HepG2 (cell line): ENCODE results near the gene SMPD3. TPM values are rescaled to one million over a fixed set of nuclear protein-coding genes. Genes with fewer than 3 reads are reported as not detected.
A peak's percentile ranks its signal among the peaks of the same experiment; 100 is the strongest.

ENCODE experiments used
- ATRX ChIP-seq: sonication (generic); formaldehyde crosslinking; IDR thresholded peaks from 2 replicates; pipeline ENCODE4 v1.4.0; 2020; ENCODE audit warnings: missing genetic modification reagents, borderline replicate concordance
- BATF2 ChIP-seq: sonication (generic); formaldehyde crosslinking; IDR thresholded peaks from 2 replicates; pipeline ENCODE4 v1.8.0; 2022; ENCODE audit warnings: mild to moderate bottlenecking, missing genetic modification reagents, moderate library complexity
- CENPBD1 ChIP-seq: sonication (generic); formaldehyde crosslinking; IDR thresholded peaks from 2 replicates; pipeline ENCODE4 v1.8.0; 2022; ENCODE audit warnings: missing genetic modification reagents, low read depth, mild to moderate bottlenecking, borderline replicate concordance
- FUBP1 ChIP-seq: sonication (generic); formaldehyde crosslinking; IDR thresholded peaks from 2 replicates; pipeline ENCODE4 v1.5.1; 2020; ENCODE audit warnings: missing genetic modification reagents, mild to moderate bottlenecking, borderline replicate concordance
- HNF1B ChIP-seq: sonication (generic); formaldehyde crosslinking; IDR thresholded peaks from 2 replicates; pipeline ENCODE4 v1.5.1; 2020; ENCODE audit warnings: mild to moderate bottlenecking, moderate library complexity, missing genetic modification reagents
- KDM2A ChIP-seq: sonication (generic); formaldehyde crosslinking; IDR thresholded peaks from 2 replicates; pipeline ENCODE4 v1.4.0; 2020; ENCODE audit warnings: low read depth, missing genetic modification reagents, borderline replicate concordance
- NCOA2 ChIP-seq: sonication (generic); formaldehyde crosslinking; IDR thresholded peaks from 2 replicates; pipeline ENCODE4 v1.8.0; 2022; ENCODE audit warnings: inconsistent platforms
- NR1H2 ChIP-seq: sonication (generic); formaldehyde crosslinking; IDR thresholded peaks from 2 replicates; pipeline ENCODE4 v1.8.1; 2022; ENCODE audit warnings: low read depth, missing genetic modification reagents, borderline replicate concordance
- PHB2 ChIP-seq: fragments of 450-650 bp; IDR thresholded peaks from 2 replicates; pipeline ENCODE4 v1.6.1; 2018; ENCODE audit not compliant: partially characterized antibody
- PRDM10 ChIP-seq: sonication (generic); formaldehyde crosslinking; IDR thresholded peaks from 2 replicates; pipeline ENCODE4 v1.4.0; 2020; ENCODE audit warnings: low read depth, missing genetic modification reagents
- SNAI1 ChIP-seq: sonication (generic); formaldehyde crosslinking; IDR thresholded peaks from 2 replicates; pipeline ENCODE4 v1.5.0; 2020; ENCODE audit warnings: mild to moderate bottlenecking, missing genetic modification reagents, borderline replicate concordance
- TEAD2 ChIP-seq: sonication (generic); formaldehyde crosslinking; IDR thresholded peaks from 2 replicates; pipeline ENCODE4 v1.9.0; 2021; ENCODE audit warnings: missing genetic modification reagents
- ZFP1 ChIP-seq: IDR thresholded peaks from 2 replicates; pipeline ENCODE4 v1.6.1; 2016
- ZNF264 ChIP-seq: sonication (generic); formaldehyde crosslinking; IDR thresholded peaks from 2 replicates; pipeline ENCODE4 v1.4.0; 2020; ENCODE audit warnings: missing genetic modification reagents
- ZNF274 ChIP-seq: sonication (generic); formaldehyde crosslinking; IDR thresholded peaks from 2 replicates; pipeline ENCODE4 v1.5.1; 2020; ENCODE audit warnings: mild to moderate bottlenecking, missing genetic modification reagents
- ZNF3 ChIP-seq: IDR thresholded peaks from 2 replicates; pipeline ENCODE4 v1.7.0; 2017; ENCODE audit warnings: inconsistent platforms
- ZNF564 ChIP-seq: sonication (generic); formaldehyde crosslinking; IDR thresholded peaks from 2 replicates; pipeline ENCODE4 v1.8.1; 2023; ENCODE audit warnings: mild to moderate bottlenecking, missing genetic modification reagents
- ZNF572 ChIP-seq: sonication (generic); formaldehyde crosslinking; IDR thresholded peaks from 2 replicates; pipeline ENCODE4 v1.5.1; 2020; ENCODE audit warnings: mild to moderate bottlenecking, missing genetic modification reagents
- ZNF639 ChIP-seq: conservative IDR thresholded peaks from 2 replicates; pipeline ENCODE4 v1.6.1; 2018; ENCODE audit warnings: missing genetic modification reagents
- ZNF7 ChIP-seq: IDR thresholded peaks from 2 replicates; pipeline ENCODE4 v1.6.1; 2016; ENCODE audit warnings: missing biosample characterization, missing genetic modification reagents
- ZNF780A ChIP-seq: sonication (generic); formaldehyde crosslinking; IDR thresholded peaks from 2 replicates; pipeline ENCODE4 v1.8.0; 2022; ENCODE audit warnings: mild to moderate bottlenecking, missing genetic modification reagents, moderate library complexity
- polyA plus RNA-seq, 8 experiments: library from polyadenylated mRNA; depleted of rRNA in 3 of 8; stranded (reverse) in 7 of 8; unstranded in 1 of 8; fragments of >200 nt; fragmentation: Illumina TruSeq in 4 of 8; extraction: Trizol in 4 of 8; gene quantifications; 2 replicates each; pipeline versions ENCODE4 v1.2.1 to v1.2.3, GENCODE V29; 2011 to 2016; ENCODE audit warnings: low read depth in 4 of 8, missing spikeins in 1 of 8, mixed read lengths in 1 of 8; ENCODE audit not compliant: insufficient read depth in 1 of 8
- total RNA-seq, 5 experiments: library from RNA; depleted of rRNA; stranded (reverse); fragments of >200 nt; fragmentation: Illumina TruSeq; extraction: Trizol; gene quantifications; 2 replicates each; pipeline ENCODE4 v1.2.3, GENCODE V29; 2016; ENCODE audit warnings: low read depth in 1 of 5

Gene SMPD3
- total and polyA plus RNA-seq, 2 of the 13 experiments (the other 11 are each of a cell fraction or from before 2014, with no cell fraction given): 0.07 to 0.32 TPM

GRCh38 chr16:68448360-68448970, at the start of gene SMPD3 (continued):
- TF ChIP-seq ZNF572 (CRISPR knock-in tag): peak; percentile 82; the same call in 1 of the 2 replicates
- TF ChIP-seq NCOA2: no peak
- TF ChIP-seq PRDM10 (CRISPR knock-in tag): peak; percentile 52; the same call in 1 of the 2 replicates
- TF ChIP-seq ZNF564 (CRISPR knock-in tag): peak; percentile 63; the same call in 1 of the 2 replicates
- TF ChIP-seq ZNF274 (CRISPR knock-in tag): no peak
- TF ChIP-seq ZNF780A: no peak
- peak; percentile 75 for TF ChIP-seq ZNF264 (CRISPR knock-in tag)
- peak; percentile 96 for TF ChIP-seq HNF1B (CRISPR knock-in tag)
- TF ChIP-seq ZFP1 (CRISPR knock-in tag): no peak
- no peak for TF ChIP-seq FUBP1 (CRISPR knock-in tag)
- no peak for TF ChIP-seq SNAI1 (CRISPR knock-in tag)
- TF ChIP-seq ATRX (CRISPR knock-in tag): no peak
- TF ChIP-seq BATF2 (CRISPR knock-in tag): no peak
- TF ChIP-seq ZNF639 (CRISPR knock-in tag): peak; percentile 31; the same call in 1 of the 2 replicates
- no peak for TF ChIP-seq ZNF3 (CRISPR knock-in tag)
- no peak for TF ChIP-seq NR1H2 (CRISPR knock-in tag)
- TF ChIP-seq KDM2A (CRISPR knock-in tag): peak; percentile 88
- TF ChIP-seq PHB2: no peak
- no peak for TF ChIP-seq TEAD2 (CRISPR knock-in tag)
- TF ChIP-seq ZNF7 (CRISPR knock-in tag): no peak
- TF ChIP-seq CENPBD1 (CRISPR knock-in tag): no peak; the same call in 1 of the 2 replicates
